Stimulated activated memory B cell treated with anti-CD40 and anti-IgM and Interleukin-4, amounts not matched to agents 10 μg/mL and 1 μg/mL and 100 μg/mL, for 72 hours (primary cell): Measurements from ENCODE around the gene VPS41.
"Not testable (repeated sequence)": the region's sequence is repeated elsewhere in the genome, so short reads cannot be mapped to it uniquely, and the experiment has no call there.

Experiments used
- ATAC-seq: fragments of 150-1000 bp; cut with Tn5 transposase; 2 replicates; pipeline ENCODE4 v1.10.0; 2021
- H3K27ac Mint-ChIP-seq: one replicate; pipeline ENCODE4 v1.8.0; 2022; ENCODE audit warnings: mild to moderate bottlenecking, mixed read lengths
- H3K27me3 Mint-ChIP-seq: one replicate; pipeline ENCODE4 v1.8.0; 2022; ENCODE audit warnings: mixed read lengths
- H3K36me3 Mint-ChIP-seq: one replicate; pipeline ENCODE4 v1.8.0; 2022; ENCODE audit warnings: mixed read lengths
- H3K4me1 Mint-ChIP-seq: one replicate; pipeline ENCODE4 v1.8.0; 2022; ENCODE audit warnings: mixed read lengths
- H3K4me3 Mint-ChIP-seq: one replicate; pipeline ENCODE4 v1.8.0; 2022; ENCODE audit warnings: mild to moderate bottlenecking, moderate library complexity, mixed read lengths
- H3K9me3 Mint-ChIP-seq: one replicate; pipeline ENCODE4 v1.8.0; 2022; ENCODE audit warnings: mixed read lengths

VPS41 gene

GRCh38 chr7:38883706-38884105 is 25.3 kb downstream of the VPS41 start:
- peaks cover 53% of the 10 kb centered on the region for H3K4me1 Mint-ChIP-seq
- H3K9me3 Mint-ChIP-seq = peaks cover 3% of the 10 kb centered on the region
- H3K4me3 Mint-ChIP-seq = no peak overlapping the region
- peaks cover 56% of the 10 kb centered on the region for H3K36me3 Mint-ChIP-seq
- ATAC-seq = no peak
- no peak overlapping the region for H3K27ac Mint-ChIP-seq
- no peaks in the 10 kb centered on the region for H3K27me3 Mint-ChIP-seq

DNA sequence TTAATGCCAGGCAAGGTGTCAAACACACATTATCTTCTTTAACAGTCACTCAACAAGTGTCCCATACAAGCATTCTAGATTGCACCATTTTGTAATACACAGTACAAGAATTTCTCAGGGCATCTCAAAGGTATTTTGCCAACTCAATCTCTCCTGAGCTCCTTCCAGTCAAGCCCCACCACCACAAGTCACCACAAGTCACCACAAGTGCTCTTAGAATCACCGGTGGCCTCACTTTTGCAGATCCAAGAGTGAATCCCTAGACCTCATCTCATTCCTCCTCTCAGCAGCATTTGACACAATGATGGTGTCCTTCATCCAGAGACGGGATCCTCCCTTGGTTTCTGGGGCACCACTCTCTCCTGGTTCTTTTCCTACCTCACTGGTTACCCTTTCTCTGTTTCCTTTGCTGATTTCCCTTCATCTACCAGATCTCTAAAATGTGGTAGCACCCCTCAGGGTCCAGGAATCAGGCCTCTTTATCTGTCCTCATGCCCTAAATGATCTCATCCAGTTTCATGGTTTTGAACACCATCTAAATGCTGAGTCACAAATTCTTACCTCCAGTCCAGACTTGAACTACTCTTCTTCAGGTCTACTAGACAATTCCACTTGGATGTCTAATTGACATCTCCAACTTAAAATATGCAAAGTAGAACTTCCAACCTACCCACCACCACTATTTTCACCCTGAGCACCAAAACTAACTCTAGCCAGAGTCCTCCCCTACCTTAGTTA is 26.9 kb downstream of the VPS41 start:
- Mint-ChIP-seq H3K27ac (no peak overlapping the region), H3K9me3 (peaks cover under 1% of the 10 kb centered on the region), H3K4me1 (peaks cover 51% of the 10 kb centered on the region), H3K4me3 (no peak overlapping the region), H3K27me3 (no peaks in the 10 kb centered on the region), H3K36me3 (peaks cover 42% of the 10 kb centered on the region)
- ATAC-seq = no peak

- Mint-ChIP-seq H3K27me3 (no peaks in the 10 kb centered on the region), H3K9me3 (no peaks in the 10 kb centered on the region), H3K4me1 (peaks cover 54% of the 10 kb centered on the region), H3K4me3 (no peak overlapping the region), H3K36me3 (peaks cover 36% of the 10 kb centered on the region), H3K27ac (no peak overlapping the region)
- no peak for ATAC-seq
These were observed 28.0 kb downstream of the VPS41 start for GRCh38 chr7:38881015-38881414.

DNA sequence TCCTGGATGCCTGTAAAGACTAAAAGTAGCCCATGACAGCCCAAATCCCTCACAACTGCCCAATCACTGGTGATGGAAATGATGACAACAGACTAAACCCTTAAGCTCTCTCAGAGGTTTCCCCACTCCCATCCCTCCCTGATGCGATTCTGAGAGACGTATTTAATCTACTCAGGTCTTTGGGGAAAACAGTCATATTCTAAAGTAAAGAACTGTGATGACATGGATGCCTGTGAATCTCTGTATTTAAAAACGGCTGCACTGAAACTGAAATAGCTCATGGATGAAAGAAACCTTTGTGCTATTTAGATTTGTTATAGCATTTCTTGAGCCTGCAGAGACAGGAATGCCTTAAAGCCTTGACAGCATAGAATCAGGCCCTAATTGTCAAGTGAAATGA is 28.5 kb downstream of the VPS41 start:
- Mint-ChIP-seq H3K27ac (no peak overlapping the region), H3K4me3 (no peak overlapping the region), H3K27me3 (no peaks in the 10 kb centered on the region), H3K9me3 (no peaks in the 10 kb centered on the region), H3K4me1 (peaks cover 54% of the 10 kb centered on the region), H3K36me3 (peaks cover 30% of the 10 kb centered on the region)
- ATAC-seq = no peak

GRCh38 chr7:38880035-38880434 is 29.0 kb downstream of the VPS41 start:
- Mint-ChIP-seq H3K4me3 (no peak overlapping the region), H3K27me3 (no peaks in the 10 kb centered on the region), H3K36me3 (peaks cover 27% of the 10 kb centered on the region), H3K9me3 (no peaks in the 10 kb centered on the region), H3K4me1 (peaks cover 54% of the 10 kb centered on the region), H3K27ac (no peak overlapping the region)
- ATAC-seq = no peak

- H3K4me3 Mint-ChIP-seq = no peak overlapping the region
- no peak for ATAC-seq
- H3K4me1 Mint-ChIP-seq = peaks cover 54% of the 10 kb centered on the region
- H3K27ac Mint-ChIP-seq = no peak overlapping the region
- no peaks in the 10 kb centered on the region for H3K27me3 Mint-ChIP-seq
- no peaks in the 10 kb centered on the region for H3K9me3 Mint-ChIP-seq
- peaks cover 27% of the 10 kb centered on the region for H3K36me3 Mint-ChIP-seq
These were observed 30.1 kb downstream of the VPS41 start for GRCh38 chr7:38878694-38879457.

- no peak for ATAC-seq
- Mint-ChIP-seq H3K9me3 (no peaks in the 10 kb centered on the region), H3K27ac (no peak overlapping the region), H3K36me3 (peaks cover 6% of the 10 kb centered on the region), H3K27me3 (no peaks in the 10 kb centered on the region), H3K4me1 (peaks cover 32% of the 10 kb centered on the region), H3K4me3 (no peak overlapping the region)
These were observed 35.6 kb downstream of the VPS41 start for GRCh38 chr7:38873433-38873832.

GRCh38 chr7:38872202-38872601 is 36.8 kb downstream of the VPS41 start:
- Mint-ChIP-seq H3K27me3 (no peaks in the 10 kb centered on the region), H3K36me3 (peaks cover 6% of the 10 kb centered on the region), H3K9me3 (no peaks in the 10 kb centered on the region), H3K4me1 (peaks cover 22% of the 10 kb centered on the region), H3K27ac (no peak overlapping the region), H3K4me3 (no peak overlapping the region)
- ATAC-seq = no peak

- Mint-ChIP-seq H3K27ac (no peak overlapping the region), H3K4me3 (no peak overlapping the region), H3K27me3 (no peaks in the 10 kb centered on the region), H3K9me3 (no peaks in the 10 kb centered on the region), H3K4me1 (peaks cover 16% of the 10 kb centered on the region), H3K36me3 (peaks cover 6% of the 10 kb centered on the region)
- no peak for ATAC-seq
These were observed 38.8 kb downstream of the VPS41 start for GRCh38 chr7:38870147-38870546.

DNA sequence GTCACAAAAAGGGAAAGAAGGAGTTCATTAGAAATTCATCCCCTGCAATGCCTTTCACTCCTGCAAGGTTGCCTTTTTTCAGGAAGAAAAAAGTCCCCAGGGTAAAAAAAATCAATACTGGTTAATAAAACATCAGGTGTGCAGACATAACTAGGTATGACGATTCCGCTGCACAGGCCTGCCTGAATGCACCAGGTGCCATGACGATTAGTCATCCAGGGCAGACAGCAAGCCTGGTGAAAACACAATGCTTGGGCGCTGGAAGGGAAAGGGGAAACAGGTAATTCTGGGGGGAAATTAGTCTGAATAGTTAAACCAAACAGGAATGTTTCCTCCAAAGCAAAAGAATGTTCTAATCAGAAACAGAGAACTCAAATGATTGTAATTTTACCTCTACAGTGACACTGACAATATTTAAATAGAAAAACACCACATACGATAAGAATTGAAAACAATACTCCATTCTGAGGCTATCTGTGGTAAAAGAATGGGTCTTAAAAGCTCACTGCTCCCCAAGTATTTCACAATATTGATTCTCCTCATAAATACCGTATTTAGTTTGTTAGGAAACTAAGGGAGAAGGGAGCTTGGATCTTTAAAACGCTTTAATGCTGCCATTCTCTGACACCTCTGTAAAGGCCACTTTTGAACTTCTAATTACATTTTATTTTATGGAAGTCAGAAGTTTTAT is 45.2 kb downstream of the VPS41 start:
- H3K4me1 Mint-ChIP-seq = no peaks in the 10 kb centered on the region
- H3K36me3 Mint-ChIP-seq = peaks cover 31% of the 10 kb centered on the region
- H3K9me3 Mint-ChIP-seq = no peaks in the 10 kb centered on the region
- no peak overlapping the region for H3K27ac Mint-ChIP-seq
- H3K27me3 Mint-ChIP-seq = no peaks in the 10 kb centered on the region
- no peak overlapping the region for H3K4me3 Mint-ChIP-seq
- ATAC-seq = no peak

DNA sequence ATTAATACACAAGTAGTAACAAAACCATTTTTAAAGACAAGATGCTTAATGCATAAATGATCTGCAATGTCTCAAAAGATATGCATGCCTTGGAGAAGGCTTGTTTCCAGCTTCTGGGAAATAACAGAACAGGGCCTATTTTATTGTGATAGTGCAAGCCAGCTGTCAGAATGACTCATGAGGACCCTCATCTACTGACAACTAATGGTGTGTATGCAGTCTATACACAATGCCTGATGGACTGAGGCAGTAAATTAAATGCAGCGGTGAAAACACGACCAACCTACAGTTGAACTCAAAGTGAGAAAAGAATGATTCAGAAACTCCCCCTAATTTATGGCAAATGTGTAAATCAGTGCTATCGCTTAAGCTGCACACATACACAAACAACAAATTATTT is 46.3 kb downstream of the VPS41 start:
- Mint-ChIP-seq H3K27me3 (no peaks in the 10 kb centered on the region), H3K9me3 (no peaks in the 10 kb centered on the region)
- no peak for ATAC-seq

DNA sequence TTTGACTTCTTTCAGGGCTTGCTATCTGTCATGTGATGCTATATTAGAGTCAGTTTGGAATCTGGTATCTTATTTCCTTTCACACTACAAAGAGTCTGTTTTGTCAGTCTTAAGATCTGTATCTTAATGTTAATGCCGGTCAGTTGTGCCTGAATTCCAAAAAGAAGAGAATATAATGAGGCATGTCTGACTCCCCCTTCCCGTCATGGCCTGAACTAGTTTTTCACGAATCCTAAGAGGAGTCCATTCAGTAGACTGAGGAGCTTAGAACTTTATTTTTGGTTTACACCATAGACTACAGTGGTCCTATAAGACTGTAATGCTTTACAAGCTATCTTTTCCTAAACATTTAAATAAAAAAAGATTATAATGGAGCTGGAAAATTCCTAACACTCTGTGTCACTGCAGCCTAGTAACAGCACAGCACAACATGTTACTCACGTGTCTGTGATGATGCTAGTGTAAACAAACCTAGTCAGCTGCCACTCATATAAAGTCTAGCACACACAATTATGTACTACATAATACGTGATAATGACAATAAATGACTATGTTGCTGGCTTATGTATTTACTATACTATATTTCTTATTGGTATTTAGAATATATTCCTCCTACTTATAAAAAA is 50.6 kb downstream of the VPS41 start:
- H3K9me3 Mint-ChIP-seq = no peaks in the 10 kb centered on the region
- no peak for ATAC-seq
- H3K4me3 Mint-ChIP-seq = no peak overlapping the region
- H3K27ac Mint-ChIP-seq = no peak overlapping the region
- no peaks in the 10 kb centered on the region for H3K27me3 Mint-ChIP-seq
- peaks cover 28% of the 10 kb centered on the region for H3K4me1 Mint-ChIP-seq
- H3K36me3 Mint-ChIP-seq = peaks cover 61% of the 10 kb centered on the region

More for the DNA sequence above, 46.3 kb downstream of the VPS41 start:
- H3K36me3 Mint-ChIP-seq = peaks cover 34% of the 10 kb centered on the region
- H3K27ac Mint-ChIP-seq = no peak overlapping the region
- H3K4me3 Mint-ChIP-seq = no peak overlapping the region
- H3K4me1 Mint-ChIP-seq = no peaks in the 10 kb centered on the region

- H3K4me3 Mint-ChIP-seq = no peak overlapping the region
- H3K27me3 Mint-ChIP-seq = no peaks in the 10 kb centered on the region
- H3K27ac Mint-ChIP-seq = no peak overlapping the region
- H3K9me3 Mint-ChIP-seq = no peaks in the 10 kb centered on the region
- no peak for ATAC-seq
- H3K4me1 Mint-ChIP-seq = peaks cover 28% of the 10 kb centered on the region
- peaks cover 49% of the 10 kb centered on the region for H3K36me3 Mint-ChIP-seq
These were observed 53.1 kb downstream of the VPS41 start for GRCh38 chr7:38855867-38856266.

DNA sequence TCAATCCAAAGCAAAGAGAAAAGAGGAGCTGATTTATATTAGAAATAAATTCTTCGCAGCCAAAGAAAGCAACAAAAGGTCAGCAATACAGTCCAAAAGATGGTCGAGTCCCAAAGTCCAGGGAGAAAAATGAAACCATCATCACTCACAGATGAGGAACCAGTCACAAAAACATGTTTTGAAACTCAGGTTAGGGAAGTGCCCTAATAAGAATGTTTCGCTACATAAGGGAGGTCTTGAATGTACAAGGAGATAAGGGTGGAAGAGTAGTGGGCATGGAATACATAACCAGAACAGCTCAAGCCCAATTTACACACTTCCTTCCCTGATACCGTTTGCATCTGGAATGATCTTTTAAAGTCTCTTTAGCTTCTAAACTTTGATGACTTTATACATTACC is 53.6 kb downstream of the VPS41 start:
- Mint-ChIP-seq H3K27me3 (no peaks in the 10 kb centered on the region), H3K4me3 (no peak overlapping the region), H3K9me3 (no peaks in the 10 kb centered on the region), H3K4me1 (peaks cover 28% of the 10 kb centered on the region), H3K36me3 (peaks cover 44% of the 10 kb centered on the region), H3K27ac (peak overlapping the region; percentile 64)
- peak; percentile 71 for ATAC-seq

DNA sequence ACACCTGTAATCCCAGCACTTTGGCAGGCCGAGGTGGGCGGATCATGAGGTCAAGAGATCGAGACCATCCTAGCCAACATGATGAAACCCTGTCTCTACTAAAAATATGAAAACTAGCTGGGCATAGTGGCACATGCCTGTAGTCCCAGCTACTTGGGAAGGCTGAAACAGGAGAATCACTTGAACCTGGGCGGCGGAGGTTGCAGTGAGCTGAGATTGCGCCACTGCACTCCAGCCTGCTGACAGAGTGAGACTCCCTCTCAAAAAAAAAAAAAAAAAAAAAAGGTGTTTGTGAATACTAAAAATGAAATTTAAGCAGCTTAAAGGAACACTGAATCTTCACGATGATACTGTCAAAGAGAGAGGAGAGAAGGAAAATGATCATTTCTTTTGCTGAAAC is 54.0 kb downstream of the VPS41 start:
- not testable (repeated sequence) for ATAC-seq, H3K4me3 Mint-ChIP-seq, H3K27me3 Mint-ChIP-seq, H3K9me3 Mint-ChIP-seq
- Mint-ChIP-seq H3K27ac (peak overlapping the region; percentile 64), H3K36me3 (peaks cover 43% of the 10 kb centered on the region), H3K4me1 (peaks cover 28% of the 10 kb centered on the region)
